Vagina (tissue), 2 donors: ENCODE data around the gene TFAP2A. TPM values are rescaled to one million over a fixed set of nuclear protein-coding genes. Genes with fewer than 3 reads are reported as not detected.

ENCODE experiments used
- DNase-seq, 2 donors: peaks; one replicate each; pipeline ENCODE4 v3.0.0-alpha.2; 2017; ENCODE audit errors: extremely low spot score in 2 of 2
- H3K27ac ChIP-seq: fragments of 200-600 bp; sonication (generic); one replicate; pipeline ENCODE4 v1.5.1; 2019
- H3K27me3 ChIP-seq: fragments of 200-600 bp; sonication (generic); one replicate; pipeline ENCODE4 v1.5.1; 2019
- H3K36me3 ChIP-seq, 2 donors: fragments of 200-600 bp; sonication (generic); one replicate each; pipeline ENCODE4 v1.5.1; 2017 to 2019
- H3K4me1 ChIP-seq: fragments of 200-600 bp; sonication (generic); one replicate; pipeline ENCODE4 v1.5.1; 2019
- H3K4me3 ChIP-seq, 2 donors: fragments of 200-600 bp; sonication (generic); 1 replicate in 1 of 2; 2 replicates in 1 of 2; pipeline ENCODE4 v1.5.1; 2016 to 2019
- H3K9me3 ChIP-seq: fragments of 200-600 bp; sonication (generic); one replicate; pipeline ENCODE4 v1.5.1; 2019
- CTCF ChIP-seq, 3 experiments: fragments of 450-650 bp in 2 of 3; fragments of 200-600 bp in 1 of 3; sonication (generic) in 1 of 3; IDR thresholded peaks; one replicate each; pipeline ENCODE4 v1.5.1; 2017 to 2019; ENCODE audit warnings: antibody characterized with exemption in 3 of 3, mild to moderate bottlenecking in 2 of 3, moderate library complexity in 2 of 3
- POLR2A ChIP-seq, 2 donors: fragments of 450-650 bp; IDR thresholded peaks; one replicate each; pipeline ENCODE4 v1.6.1; 2017; ENCODE audit warnings: antibody characterized with exemption in 2 of 2, mild to moderate bottlenecking in 2 of 2, moderate library complexity in 2 of 2
- POLR2AphosphoS5 ChIP-seq, 2 donors: sonication (generic); formaldehyde crosslinking; IDR thresholded peaks; one replicate each; pipeline ENCODE4 v1.9.0; 2017; ENCODE audit warnings: antibody characterized with exemption in 2 of 2, mild to moderate bottlenecking in 2 of 2, low read depth in 1 of 2; ENCODE audit not compliant: insufficient read depth in 1 of 2
- intact Hi-C: fragments of 100-400 bp; cut with DNase I; formaldehyde crosslinking; loops from one replicate; pipeline ENCODE4 v1.15.1; 2023
- total RNA-seq: library from RNA; depleted of rRNA; stranded (reverse); fragments of >200 nt; gene quantifications from one replicate; pipeline ENCODE4 v1.2.3, GENCODE V29; 2016

TFAP2A gene
- total RNA-seq, 1 donor from 2014 or later: 19.4 TPM

- intact Hi-C loops: no loop called here
- Histone ChIP-seq H3K36me3 (no peaks in the 10 kb centered on the region), H3K4me3 (no peak overlapping the region), H3K27me3 (no peaks in the 10 kb centered on the region), H3K9me3 (no peaks in the 10 kb centered on the region), H3K4me1 (peaks cover 3% of the 10 kb centered on the region), H3K27ac (no peak overlapping the region)
- no peak for DNase-seq
- TF ChIP-seq POLR2AphosphoS5 (IDR thresholded peaks at IDR 0.05; ENCODE audit: insufficient read depth in 1 of 2, low read depth in 1 of 2) (no peak), POLR2A (IDR thresholded peaks at IDR 0.05) (no peak), CTCF (IDR thresholded peaks at IDR 0.05) (no peak)
Observed at GRCh38 chr6:10397756-10398445, 17.0 kb downstream of the TFAP2A start.

- TF ChIP-seq POLR2A (IDR thresholded peaks at IDR 0.05) (no peak), POLR2AphosphoS5 (IDR thresholded peaks at IDR 0.05; ENCODE audit: insufficient read depth in 1 of 2, low read depth in 1 of 2) (no peak), CTCF (IDR thresholded peaks at IDR 0.05) (no peak)
- Histone ChIP-seq H3K27me3 (no peaks in the 10 kb centered on the region), H3K4me1 (no peaks in the 10 kb centered on the region)
Observed at GRCh38 chr6:10396785-10397184, 18.1 kb downstream of the TFAP2A start.

GRCh38 chr6:10395704-10396546 is 18.9 kb downstream of the TFAP2A start:
- H3K36me3 ChIP-seq: no peaks in the 10 kb centered on the region
- TF ChIP-seq CTCF (IDR thresholded peaks at IDR 0.05) (no peak), POLR2AphosphoS5 (IDR thresholded peaks at IDR 0.05; ENCODE audit: insufficient read depth in 1 of 2, low read depth in 1 of 2) (no peak), POLR2A (IDR thresholded peaks at IDR 0.05) (no peak)
- H3K27me3 ChIP-seq: no peaks in the 10 kb centered on the region
- no peak for DNase-seq
- intact Hi-C loops: no loop called here
- H3K4me1 ChIP-seq: no peaks in the 10 kb centered on the region
- H3K9me3 ChIP-seq: no peaks in the 10 kb centered on the region
- no peak overlapping the region for H3K27ac ChIP-seq
- no peak overlapping the region for H3K4me3 ChIP-seq

More at GRCh38 chr6:10396785-10397184, 18.1 kb downstream of the TFAP2A start:
- H3K9me3 ChIP-seq: no peaks in the 10 kb centered on the region
- DNase-seq: no peak
- intact Hi-C loops: no loop called here
- no peak overlapping the region for H3K27ac ChIP-seq
- H3K4me3 ChIP-seq: no peak overlapping the region
- H3K36me3 ChIP-seq: no peaks in the 10 kb centered on the region

GRCh38 chr6:10395171-10395703 is 19.6 kb downstream of the TFAP2A start:
- TF ChIP-seq POLR2A (IDR thresholded peaks at IDR 0.05) (no peak), POLR2AphosphoS5 (IDR thresholded peaks at IDR 0.05; ENCODE audit: insufficient read depth in 1 of 2, low read depth in 1 of 2) (no peak), CTCF (IDR thresholded peaks at IDR 0.05) (no peak)
- Histone ChIP-seq H3K27ac (no peak overlapping the region), H3K9me3 (no peaks in the 10 kb centered on the region), H3K36me3 (no peaks in the 10 kb centered on the region), H3K27me3 (no peaks in the 10 kb centered on the region), H3K4me1 (no peaks in the 10 kb centered on the region), H3K4me3 (no peak overlapping the region)
- intact Hi-C loops: no loop called here
- DNase-seq: no peak
